GM19452 (cell line): ENCODE measurements around the gene BCAS3.
A peak's percentile ranks its signal among the peaks of the same experiment; 100 is the strongest.

ENCODE experiments used
- ATAC-seq: cut with Tn5 transposase; IDR thresholded peaks from one replicate; pipeline ENCODE4 v1.9.1; 2021; ENCODE audit not compliant: unreplicated experiment

BCAS3 gene

DNA sequence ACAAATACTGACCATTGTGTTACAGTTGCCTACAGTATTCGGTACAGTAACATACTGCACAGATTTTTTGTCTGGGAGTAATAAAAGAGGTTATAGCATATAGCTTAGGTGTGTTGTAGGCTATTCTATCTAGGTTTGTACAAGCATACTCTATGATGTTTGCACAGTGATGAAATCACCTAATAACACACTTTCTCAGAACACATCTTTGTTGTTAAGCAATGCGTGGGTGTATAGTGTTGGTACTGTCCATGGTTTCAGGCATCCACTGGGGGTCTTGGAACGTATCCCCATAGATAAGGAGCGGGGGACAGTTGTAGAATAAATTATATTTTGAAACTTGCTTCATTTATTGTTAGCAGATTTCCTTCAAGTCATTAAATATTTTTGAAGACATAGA, 428.7 kb downstream of the BCAS3 start:
- no peak for ATAC-seq

DNA sequence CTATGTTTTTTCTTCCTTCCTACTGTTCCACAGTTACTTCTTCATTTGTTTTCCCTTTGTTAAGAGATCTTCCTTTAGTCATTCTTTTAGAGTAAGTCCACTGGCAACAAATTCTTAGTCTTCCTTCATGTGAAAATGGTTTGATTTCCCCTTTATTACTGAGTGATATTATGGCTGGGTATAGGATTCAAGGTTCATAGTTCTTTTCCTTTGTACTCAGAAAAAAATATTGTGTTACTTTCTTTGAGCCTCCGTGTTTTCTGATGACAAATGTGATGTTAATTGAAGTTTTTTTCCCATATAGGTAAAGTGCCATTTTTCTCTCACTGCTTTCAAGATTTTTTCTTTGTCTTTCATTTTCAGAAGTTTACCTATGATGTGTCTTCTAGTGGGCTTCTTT, 438.9 kb downstream of the BCAS3 start:
- no peak for ATAC-seq

DNA sequence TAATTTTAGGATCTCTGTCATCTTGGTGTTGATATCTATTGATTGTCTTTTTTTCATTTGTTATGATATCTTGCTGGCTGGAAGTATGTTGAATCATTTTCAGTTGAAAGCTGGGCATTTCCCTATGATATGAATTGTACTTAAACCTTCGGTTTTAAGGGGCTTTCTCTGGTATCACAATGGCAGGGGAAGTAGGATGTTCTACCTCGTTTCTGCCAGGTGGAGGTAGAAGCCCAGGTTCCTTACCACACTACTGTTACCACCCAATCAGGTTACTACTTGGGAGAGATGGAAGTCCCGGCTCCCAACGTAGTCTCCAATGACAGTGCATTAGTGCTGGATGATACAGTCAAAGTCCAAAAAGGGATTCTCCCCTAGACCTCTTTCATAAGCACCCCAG, 440.3 kb downstream of the BCAS3 start:
- ATAC-seq: no peak

DNA sequence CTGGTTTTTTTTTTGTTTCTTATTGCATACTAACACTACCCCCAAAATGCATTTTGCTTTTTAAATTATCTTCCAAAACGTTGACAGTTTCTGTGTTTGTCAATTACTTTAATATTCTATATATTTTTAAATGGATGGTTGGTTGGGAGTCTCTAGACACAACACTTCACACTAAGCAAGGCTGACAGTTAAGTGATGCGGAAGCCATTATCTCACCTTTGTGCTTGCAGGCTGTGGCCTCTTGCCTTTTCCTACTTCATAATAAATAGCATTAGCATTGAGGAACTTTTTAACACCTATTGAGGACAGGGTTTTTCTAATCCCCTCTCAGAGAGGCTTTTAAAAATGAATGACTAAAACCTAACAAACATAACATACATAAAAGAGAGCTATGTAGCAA, 441.2 kb downstream of the BCAS3 start:
- no peak for ATAC-seq

DNA sequence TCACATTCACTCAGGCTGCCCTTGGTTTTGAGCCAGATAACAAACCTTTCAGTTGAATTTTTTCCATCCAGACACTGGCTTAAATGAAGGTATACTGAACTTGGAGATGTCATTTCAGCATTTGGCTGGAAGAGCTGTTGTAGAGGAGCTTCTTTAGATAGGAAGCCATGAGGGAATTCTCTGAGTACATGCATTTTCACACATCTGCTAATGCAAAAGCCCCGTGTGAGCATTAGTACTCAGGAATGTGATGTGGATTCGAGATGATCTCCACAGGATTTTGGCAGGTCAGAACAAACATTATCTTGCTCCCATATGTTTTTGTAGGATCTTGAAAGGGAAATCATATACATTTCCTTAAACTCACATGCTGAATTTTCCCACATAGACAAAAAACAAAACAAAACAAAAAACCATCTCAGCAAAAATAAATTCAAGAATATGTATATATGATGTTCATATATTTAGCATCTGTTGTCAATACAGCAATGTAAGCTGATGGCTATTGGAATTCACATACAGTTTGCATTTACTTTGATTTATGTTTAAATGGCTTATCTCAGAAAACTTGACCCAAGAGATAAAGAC, 444.8 kb downstream of the BCAS3 start:
- no peak for ATAC-seq

DNA sequence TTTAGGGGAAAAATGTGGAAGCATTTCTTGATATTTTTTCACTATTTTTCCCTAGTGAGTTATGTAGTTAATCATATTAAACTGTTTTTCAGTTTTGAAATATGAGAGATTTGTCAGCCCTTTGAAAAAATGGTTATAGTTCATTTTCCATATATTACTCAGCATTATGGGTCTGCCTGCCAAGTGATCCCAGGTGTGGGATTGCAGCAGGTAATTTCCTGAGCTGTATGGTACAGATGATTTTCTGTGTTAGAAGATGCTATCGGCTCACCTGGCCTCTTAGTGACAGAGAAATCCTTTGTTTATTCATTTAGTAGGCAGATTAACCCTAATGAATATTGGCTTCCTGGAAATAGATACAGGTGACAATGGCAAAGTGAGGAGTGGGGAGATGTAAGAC, 446.9 kb downstream of the BCAS3 start:
- no peak for ATAC-seq

DNA sequence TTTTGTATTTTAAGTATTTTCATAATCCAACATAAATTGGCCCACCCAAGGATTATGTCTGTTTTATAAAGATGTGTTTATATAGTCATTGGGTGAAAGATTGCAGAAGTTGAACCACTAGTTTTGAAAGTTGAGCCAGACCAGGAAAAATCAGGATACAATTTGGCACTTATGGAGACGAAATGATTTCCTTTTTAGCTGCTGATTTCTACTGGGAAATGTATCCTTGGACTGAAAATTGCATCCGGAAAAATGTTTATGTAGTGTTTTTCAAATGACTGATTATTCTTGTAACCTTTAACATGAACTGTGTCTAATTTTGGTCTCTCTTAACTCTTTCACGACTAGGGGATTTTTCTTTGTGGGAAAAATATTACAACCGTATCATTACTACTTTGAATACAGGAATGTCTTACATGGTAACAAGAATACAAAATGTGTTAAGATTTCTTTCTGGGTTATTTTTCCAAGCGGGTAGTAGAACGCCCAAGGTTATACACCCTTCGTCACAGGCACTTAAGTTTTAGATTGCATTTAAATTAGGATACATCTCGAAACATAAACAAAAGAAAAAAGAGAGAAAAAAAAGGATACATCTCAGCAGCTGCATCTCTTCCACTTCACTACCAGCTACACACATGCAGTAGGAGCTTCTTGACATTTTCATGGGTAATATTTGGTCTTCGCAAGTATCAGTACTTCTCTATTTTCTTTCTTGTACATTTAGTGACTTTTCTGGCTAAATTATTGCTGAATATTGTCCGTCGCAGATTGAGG, 449.0 kb downstream of the BCAS3 start:
- no peak for ATAC-seq

DNA sequence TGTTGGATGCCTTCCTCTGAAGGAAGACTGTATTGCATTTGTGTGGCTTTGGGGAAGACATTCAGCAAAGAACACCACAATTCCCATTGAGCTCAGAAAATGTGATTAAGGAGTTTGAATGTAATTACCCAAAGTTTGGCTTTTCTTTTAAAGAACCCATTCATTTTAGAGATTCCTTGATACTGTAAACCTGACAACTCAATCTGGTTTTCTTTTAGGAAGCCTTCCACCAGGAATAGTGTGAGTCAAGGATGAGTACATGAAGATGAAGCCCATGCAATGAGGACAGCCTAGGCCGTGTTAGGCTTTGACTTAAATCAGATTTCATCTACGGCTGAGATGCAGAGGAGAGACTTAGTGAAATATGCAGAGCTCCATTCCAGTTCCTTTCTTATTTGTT, 450.3 kb downstream of the BCAS3 start:
- ATAC-seq: no peak

DNA sequence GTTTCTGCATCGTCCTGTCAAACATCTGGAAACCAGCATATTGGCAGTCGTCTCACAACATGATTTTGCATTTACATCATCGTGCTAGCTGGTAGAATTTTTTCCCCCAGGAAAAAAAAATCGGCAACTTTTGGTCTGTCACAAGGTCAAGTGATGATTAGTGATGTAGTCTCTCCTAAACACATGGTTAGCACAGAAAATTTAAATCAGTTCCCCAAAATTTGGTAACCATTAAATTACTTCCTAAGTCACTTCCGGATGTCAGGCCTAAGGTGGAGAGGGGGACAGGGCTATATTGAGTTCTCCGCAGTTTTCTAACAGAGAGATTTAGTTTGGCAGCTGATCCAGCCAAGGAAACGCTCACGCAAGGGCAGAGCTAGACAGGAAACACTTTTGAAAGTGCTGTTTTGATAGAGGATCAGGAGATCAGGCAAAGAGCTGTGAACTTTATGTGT, 451.0 kb downstream of the BCAS3 start:
- no peak for ATAC-seq

DNA sequence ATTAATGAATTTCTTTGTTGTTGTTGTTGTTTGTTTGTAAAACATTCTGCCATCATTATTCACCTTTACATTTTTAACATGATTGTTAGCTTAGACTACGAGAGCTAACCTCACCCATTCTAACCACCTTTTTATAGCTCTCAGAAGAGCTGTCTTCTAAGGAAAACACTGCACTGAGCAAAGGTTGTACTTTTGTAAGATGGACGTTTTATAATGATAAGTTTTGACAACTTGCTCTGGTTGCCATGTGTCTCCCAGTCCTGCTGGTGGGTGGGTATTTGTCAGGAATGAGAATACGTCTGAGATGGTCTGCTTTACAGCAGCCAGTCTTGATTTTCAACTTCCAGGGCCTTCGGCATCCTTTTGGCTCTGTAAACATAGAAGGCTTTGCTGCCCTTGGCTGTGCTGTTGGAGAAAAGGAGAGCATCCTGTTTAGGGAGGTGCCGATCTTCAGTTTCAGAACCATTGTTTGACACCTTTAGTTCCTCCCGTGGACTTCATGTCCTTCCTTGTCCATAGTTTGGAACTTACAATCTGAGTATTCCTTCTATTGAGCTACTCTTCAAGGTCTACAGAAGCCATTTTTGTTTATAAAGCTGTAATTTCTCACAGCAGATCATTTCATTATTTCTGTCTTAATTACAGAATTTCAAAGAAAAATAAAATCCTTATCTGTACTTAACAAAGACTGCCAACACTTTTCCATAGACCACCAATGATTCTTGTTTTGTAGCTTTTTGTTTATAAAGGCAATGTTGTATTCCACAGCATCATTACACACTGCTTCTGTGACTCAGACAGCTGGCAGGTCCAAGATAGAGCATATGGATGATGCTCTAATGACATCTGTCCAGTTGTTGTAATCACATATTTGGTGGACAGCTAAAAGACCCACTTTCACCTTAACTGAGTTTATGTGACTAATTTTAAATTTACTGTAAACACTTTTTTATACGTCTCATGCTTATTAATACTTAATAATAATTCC, 451.9 kb downstream of the BCAS3 start:
- ATAC-seq: no peak

DNA sequence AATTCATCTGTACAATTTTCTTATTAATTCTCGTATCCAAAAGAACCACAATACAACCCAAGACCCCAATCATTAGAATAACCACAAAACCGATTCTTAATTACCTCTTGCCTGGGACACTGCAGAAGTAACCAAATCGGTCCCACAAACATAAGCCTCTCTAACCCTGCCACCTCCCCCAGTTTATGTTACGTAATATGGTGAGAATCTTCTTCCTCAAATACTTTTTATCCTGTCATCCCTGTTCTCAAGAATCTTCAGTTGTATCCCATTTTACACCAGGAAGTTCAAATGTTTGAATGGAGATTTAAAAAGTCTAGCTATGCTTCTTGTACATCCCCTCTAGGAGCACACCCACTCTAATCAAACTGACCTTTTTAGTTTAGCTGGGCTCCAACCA, 452.7 kb downstream of the BCAS3 start:
- ATAC-seq: no peak

DNA sequence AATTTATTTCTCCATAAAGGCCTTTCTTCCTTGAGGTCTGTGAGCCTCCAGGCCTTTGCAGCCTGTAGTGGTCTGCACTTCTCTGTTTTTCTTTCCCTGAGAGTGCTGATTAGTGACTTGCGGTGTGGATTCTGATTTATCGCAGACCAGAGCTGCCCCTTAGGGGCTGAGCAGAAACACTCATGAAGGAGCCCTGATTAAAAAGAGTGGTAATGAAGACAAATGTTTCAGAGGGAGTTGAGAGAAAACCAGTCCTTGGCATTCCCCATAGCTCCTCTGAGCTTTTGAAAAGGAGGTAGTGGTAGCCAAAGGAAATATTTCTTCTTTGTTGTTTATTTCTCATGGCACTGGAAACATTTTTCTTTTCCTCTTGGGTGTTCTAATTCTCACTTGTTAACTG, 453.9 kb downstream of the BCAS3 start:
- ATAC-seq: no peak

DNA sequence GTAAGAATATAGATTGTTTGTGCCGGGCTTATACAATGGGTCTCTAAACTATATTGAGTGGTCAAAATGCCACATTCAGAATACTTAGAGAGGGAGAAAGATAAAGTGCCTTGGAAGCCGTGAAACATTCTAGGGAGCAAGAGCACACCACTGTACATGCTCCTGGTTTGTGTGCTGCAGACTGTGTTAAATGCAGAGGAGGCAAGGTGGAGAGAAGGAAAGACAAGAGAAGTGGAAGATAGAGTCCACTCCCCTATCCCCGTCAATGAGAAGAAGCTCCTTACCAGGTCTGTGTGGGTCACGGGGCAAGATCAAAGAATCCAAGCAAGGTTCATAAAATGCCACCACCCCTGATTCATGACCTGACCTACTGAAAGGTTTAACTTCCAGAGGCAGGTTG, 454.9 kb downstream of the BCAS3 start:
- ATAC-seq: no peak

DNA sequence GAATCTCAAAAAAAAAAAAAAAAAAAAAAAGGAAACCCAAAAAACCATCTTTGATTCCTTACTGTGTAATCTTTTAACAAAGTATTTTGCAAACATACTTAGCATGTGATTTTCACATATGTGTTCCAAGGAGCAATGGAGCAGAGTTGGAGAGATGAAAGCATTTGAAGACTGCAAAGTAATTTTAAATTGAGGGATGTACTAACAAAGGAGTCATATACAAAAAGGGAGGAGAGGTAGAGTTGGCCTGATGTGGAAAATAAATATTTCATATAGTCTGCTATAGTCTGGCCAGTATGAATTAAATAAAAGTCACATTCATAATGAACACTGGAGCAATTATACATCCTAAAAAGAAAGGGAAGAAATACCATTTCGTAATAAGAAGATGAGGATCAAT, 456.2 kb downstream of the BCAS3 start:
- ATAC-seq: no peak

DNA sequence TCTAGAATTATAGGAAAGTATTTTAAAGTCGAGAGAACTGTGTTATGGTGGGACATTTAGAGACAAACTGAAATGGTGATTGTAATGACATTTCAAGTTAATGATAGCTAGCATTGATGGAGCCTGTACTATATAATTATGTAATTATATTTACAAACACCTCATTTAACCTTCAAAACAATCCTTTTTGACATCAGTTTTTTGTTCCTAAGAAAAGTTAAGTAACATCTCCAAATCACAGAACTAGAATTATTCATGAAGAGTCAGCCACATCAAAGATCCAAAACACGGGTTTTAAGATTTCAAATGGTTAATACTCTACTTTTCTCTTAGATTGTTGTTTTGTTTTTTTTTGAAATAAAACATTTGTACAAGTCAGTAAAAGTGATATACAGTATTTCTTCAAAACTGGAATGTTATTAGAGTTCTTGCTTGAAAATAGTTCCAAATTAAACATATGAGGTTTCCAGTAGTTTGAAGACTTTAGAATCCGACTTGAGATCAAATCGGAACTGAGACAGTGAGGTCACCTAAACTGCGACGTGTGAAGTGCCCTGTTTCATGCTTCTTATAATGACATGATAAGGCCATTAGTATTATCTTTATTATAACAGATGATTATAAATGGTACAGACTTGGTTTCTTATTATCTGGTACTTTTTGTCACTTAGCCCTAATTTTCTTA, 457.0 kb downstream of the BCAS3 start:
- no peak for ATAC-seq

DNA sequence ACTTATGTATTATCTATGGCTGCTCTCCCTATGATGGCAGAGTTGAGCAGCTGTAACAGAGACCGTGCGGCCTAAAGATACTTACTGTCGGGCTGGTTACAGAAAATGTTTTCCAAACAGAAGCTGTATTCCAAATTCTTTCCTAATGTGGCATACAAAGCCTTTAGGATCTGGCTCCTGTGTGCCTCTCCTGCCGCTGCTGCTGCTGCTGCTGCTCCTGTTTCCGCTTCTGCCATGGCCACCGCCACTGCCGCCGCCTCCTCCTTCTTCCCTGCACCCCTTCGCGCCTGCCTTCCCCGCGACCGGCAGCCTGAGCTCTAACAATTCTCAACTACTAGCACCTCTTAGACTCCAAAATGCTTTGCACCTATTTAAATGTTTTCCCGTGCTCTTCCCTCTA, 458.1 kb downstream of the BCAS3 start:
- ATAC-seq: no peak

DNA sequence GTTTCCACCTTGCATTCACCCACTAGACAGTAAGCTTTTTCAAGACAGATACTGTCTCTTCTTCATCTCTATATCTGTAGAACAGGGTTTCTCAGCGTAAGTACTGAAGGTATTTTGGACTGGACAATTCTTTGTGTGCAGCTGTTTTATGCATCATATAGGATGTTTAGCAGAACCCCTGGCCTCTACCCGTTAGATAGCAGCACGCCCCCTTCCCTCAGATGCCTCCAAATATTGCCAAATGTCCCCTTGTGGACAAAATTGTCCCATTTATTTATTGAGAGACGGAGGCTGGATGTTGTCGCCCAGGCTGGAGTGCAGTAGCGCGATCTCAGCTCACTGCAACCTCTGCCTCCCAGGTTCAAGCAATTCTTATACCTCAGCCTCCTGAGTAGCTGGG, 458.6 kb downstream of the BCAS3 start:
- ATAC-seq: no peak

DNA sequence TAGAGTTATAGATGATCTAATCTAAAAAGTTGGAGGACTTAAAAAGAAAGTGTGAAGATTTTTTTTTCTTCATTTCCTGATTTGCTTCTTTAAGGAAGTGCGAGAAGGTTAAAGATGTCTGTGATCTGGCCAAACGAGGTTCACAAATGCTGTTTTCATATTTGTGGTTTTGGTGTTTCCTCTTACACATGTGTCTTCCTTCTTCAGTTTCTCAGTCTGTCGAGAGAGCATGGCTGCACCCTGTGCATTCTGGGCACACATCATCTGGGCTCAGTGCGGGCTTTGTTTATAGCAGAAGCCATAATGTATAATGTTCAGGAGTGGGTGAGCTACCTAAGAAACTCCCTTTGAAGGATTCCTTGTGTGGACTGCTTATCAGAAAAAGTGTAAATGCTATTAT, 461.6 kb downstream of the BCAS3 start:
- peak; percentile 92 for ATAC-seq

DNA sequence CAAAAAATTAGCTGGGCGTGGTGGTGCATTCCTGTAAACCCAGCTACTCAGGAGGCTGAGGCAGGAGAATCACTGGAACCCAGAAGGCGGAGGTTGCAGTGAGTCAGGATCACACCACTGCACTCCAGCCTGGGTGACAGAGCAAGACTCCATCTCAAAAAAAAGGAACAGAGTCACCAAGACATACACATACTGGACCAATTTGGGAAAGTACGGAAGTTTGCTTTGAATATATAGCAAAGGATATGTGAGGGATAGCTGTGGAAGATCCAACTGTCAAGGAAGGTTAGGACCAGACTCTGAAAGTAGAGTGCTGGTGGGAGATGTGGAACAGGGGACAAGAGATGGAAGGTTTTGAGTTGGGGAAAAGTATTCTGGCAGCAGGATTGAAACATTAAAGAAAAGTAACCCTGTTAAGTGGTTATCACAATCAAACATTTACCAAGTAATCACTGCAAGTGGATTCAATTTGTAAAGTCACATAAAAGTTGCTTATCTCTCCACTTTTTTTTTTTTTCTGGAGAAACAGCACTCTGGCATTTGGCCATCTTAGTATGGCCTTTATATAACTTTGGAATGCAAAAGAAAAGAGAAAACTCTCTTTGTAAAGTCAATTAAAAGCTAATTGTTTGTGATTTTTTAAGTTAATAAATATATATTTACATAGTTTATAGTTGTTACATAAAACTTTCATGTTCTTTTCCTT, 462.6 kb downstream of the BCAS3 start:
- no peak for ATAC-seq

DNA sequence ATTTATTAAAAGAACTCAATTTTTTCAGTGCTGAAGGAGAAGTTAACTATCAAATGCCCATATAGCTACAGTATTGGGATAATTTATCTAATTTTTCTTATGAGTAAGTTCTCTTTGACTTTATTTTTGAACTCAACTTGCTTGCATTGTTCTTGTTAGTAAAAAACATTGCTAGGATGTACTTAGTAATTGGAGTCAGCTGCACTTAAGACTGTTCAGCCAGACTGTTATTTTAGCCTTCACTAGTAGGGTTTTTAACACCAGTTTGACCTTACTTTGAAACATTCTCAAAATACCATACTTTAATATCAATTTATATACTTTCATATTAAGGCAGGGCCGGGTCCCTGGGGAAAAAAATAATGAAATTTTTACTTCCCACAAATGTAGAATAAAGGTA, 465.4 kb downstream of the BCAS3 start:
- ATAC-seq: no peak

DNA sequence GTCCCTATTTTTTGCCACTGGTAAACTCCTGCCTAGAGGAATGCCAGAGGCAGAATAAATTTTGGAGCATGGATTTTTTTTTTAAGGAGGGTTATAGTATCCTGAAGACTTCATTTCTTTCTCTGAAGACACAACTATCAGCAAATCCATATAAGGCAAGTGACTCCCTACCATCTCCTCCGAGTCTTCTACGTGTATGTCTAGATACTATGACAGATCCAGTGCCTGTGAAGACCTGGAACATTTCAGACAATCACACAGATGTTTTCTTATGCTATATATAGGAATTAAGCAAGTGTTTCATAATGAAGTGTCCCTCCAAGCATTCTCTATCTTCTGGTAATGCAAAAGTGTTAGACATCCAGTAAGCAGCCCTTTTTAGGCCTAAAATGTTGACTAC, 466.5 kb downstream of the BCAS3 start:
- no peak for ATAC-seq
